ENCODE measurements around the gene RUNDC1. TPM values are rescaled to one million over a fixed set of nuclear protein-coding genes. Genes with fewer than 3 reads are reported as not detected.

RUNDC1 gene
- total RNA-seq, 2 donors from 2014 or later = 10.6 to 14.1 TPM

- DNase-seq (ENCODE audit: low spot score) = peak; percentile 56
- intact Hi-C loops (cut with DNase I) = loop anchor here in 1 of 2 donors (10.0 kb wide), 2 partner anchors 147 to 287 kb away; partner anchors contain the start of gene NBR1
Observed at GRCh38 chr17:43027091-43028032, 47.0 kb downstream of the RUNDC1 start.

GRCh38 chr17:43028221-43028861 lies 48.0 kb downstream of the RUNDC1 start:
- intact Hi-C loops (cut with DNase I) = loop anchor here in 1 of 2 donors (10.0 kb wide), 2 partner anchors 146 to 286 kb away; partner anchors contain the start of gene NBR1
- peak; percentile 43 for DNase-seq (ENCODE audit: low spot score)

GRCh38 chr17:43030137-43030767 lies 49.9 kb downstream of the RUNDC1 start:
- DNase-seq (ENCODE audit: low spot score) = no peak
- intact Hi-C loops (cut with DNase I) = no loop called here

- intact Hi-C loops (cut with DNase I) = no loop called here
- DNase-seq (ENCODE audit: low spot score) = peak; percentile 1
Observed at GRCh38 chr17:43031666-43032065, 51.3 kb downstream of the RUNDC1 start.

- peak; percentile 23 for DNase-seq (ENCODE audit: low spot score)
- intact Hi-C loops (cut with DNase I) = no loop called here
Observed at GRCh38 chr17:43033948-43034881, 53.9 kb downstream of the RUNDC1 start.

- intact Hi-C loops (cut with DNase I) = no loop called here
- DNase-seq (ENCODE audit: low spot score) = no peak
Observed at GRCh38 chr17:43034894-43035293, 54.5 kb downstream of the RUNDC1 start.

GRCh38 chr17:43039646-43040045 lies 59.3 kb downstream of the RUNDC1 start:
- intact Hi-C loops (cut with DNase I) = no loop called here
- DNase-seq (ENCODE audit: low spot score) = peak; percentile 53

GRCh38 chr17:43040655-43041054 lies 60.3 kb downstream of the RUNDC1 start:
- no peak for DNase-seq (ENCODE audit: low spot score)
- intact Hi-C loops (cut with DNase I) = no loop called here

GRCh38 chr17:43042025-43042628 lies 61.8 kb downstream of the RUNDC1 start:
- intact Hi-C loops (cut with DNase I) = no loop called here
- no peak for DNase-seq (ENCODE audit: low spot score)

Other genes starting within 250 kb of the RUNDC1 start
- 10 to 100 TPM; 50.2 to 53.5 TPM for gene EZH1, start 235.5 kb upstream of the RUNDC1 start, total RNA-seq
- gene RAMP2, start 219.3 kb upstream of the RUNDC1 start, total RNA-seq = 10 to 100 TPM; 46.3 to 56.8 TPM
- 10 to 100 TPM; 25.9 to 35.1 TPM for gene VPS25, start 207.1 kb upstream of the RUNDC1 start, total RNA-seq
- under 1 TPM in 1 of 2 donors, not detected in 1; 0.05 TPM for gene WNK4, start 200.0 kb upstream of the RUNDC1 start, total RNA-seq
- gene COA3, start 181.9 kb upstream of the RUNDC1 start, total RNA-seq = 10 to 100 TPM; 37.5 to 41.1 TPM
- gene CNTD1, start 181.7 kb upstream of the RUNDC1 start, total RNA-seq = under 1 TPM in 1 of 2 donors, not detected in 1; 0.95 TPM
- 10 to 100 TPM; 78.6 to 88.3 TPM for gene BECN1, start 156.3 kb upstream of the RUNDC1 start, total RNA-seq
- gene PSME3, start 147.2 kb upstream of the RUNDC1 start, total RNA-seq = 10 to 100 TPM; 68.2 to 80.6 TPM
- gene AOC2, start 136.0 kb upstream of the RUNDC1 start, total RNA-seq = under 1 TPM; 0.86 to 0.88 TPM
- 100 to 1,000 TPM; 223 to 342 TPM for gene AOC3, start 129.4 kb upstream of the RUNDC1 start, total RNA-seq
- not detected for gene G6PC1, start 79.8 kb upstream of the RUNDC1 start, total RNA-seq
- gene AARSD1, start 16.1 kb upstream of the RUNDC1 start, total RNA-seq = 10 to 100 TPM; 22.7 to 34.2 TPM
- gene PTGES3L, start 485 bp upstream of the RUNDC1 start, total RNA-seq = 10 to 100 TPM in 1 of 2 donors, 1 to 10 TPM in 1; 9.9 to 11.2 TPM
- gene RPL27, start 17.9 kb downstream of the RUNDC1 start, total RNA-seq = 1,000 to 10,000 TPM; 1,110 to 1,208 TPM
- 10 to 100 TPM; 23.9 to 24.1 TPM for gene IFI35, start 26.2 kb downstream of the RUNDC1 start, total RNA-seq
- gene VAT1, start 41.8 kb downstream of the RUNDC1 start, total RNA-seq = 100 to 1,000 TPM; 247 to 267 TPM
- 1 to 10 TPM; 1.9 to 2.2 TPM for gene RND2, start 44.7 kb downstream of the RUNDC1 start, total RNA-seq
- gene BRCA1, start 144.8 kb downstream of the RUNDC1 start, total RNA-seq = 1 to 10 TPM; 4.6 to 5.9 TPM
- 10 to 100 TPM; 64.7 to 69.1 TPM for gene NBR1, start 190.6 kb downstream of the RUNDC1 start, total RNA-seq
- gene TMEM106A, start 231.3 kb downstream of the RUNDC1 start, total RNA-seq = 10 to 100 TPM; 18.4 to 19.9 TPM
- gene CCDC200, start 248.1 kb downstream of the RUNDC1 start, total RNA-seq = not detected